GDM1 (cell line): Measurements from ENCODE around the gene GNA14.
"Not testable (repeated sequence)": the region's sequence is repeated elsewhere in the genome, so short reads cannot be mapped to it uniquely, and the experiment has no call there.

Experiments used
- DNase-seq: peaks from one replicate; lab custom pipeline; 2025; lab: John Stamatoyannopoulos, UW

Gene GNA14

DNA sequence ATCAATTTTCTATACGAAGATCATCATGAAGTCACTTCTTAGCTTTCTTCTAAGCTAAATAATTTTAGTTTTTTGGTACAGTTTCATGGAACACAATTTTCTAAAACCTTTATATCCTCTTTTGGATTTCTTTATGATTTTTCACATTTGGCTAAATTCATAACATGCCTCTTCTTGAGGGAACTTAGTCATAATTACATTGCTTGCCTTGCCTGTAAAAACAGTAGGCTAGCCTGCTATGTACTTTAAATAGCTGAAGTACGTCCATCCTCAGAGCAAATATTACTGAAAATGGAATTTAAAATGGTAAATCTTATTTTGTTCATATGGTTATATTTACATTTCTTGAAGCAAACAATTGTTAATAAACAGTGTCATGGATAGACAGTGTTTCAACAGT lies 245.8 kb downstream of the GNA14 start:
- DNase-seq, result no peak

DNA sequence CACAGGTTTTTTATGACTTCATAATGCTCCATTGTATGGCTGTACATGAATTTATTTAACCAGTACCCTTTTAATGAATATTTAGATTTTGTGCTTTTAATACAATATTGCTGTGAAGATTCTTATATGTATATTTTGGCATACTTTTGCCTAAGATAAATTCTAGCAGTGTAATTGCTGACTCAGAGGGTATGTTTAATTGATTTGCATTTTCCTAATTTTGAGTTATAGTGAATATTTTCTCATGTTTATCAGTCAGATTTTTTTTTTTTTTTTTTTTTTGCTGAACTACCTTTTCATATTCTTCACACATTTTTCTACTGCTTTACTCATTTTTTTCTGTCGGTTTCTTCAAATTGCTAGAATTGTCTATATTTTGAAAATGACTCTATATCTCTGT lies 248.2 kb downstream of the GNA14 start:
- DNase-seq, result no peak

DNA sequence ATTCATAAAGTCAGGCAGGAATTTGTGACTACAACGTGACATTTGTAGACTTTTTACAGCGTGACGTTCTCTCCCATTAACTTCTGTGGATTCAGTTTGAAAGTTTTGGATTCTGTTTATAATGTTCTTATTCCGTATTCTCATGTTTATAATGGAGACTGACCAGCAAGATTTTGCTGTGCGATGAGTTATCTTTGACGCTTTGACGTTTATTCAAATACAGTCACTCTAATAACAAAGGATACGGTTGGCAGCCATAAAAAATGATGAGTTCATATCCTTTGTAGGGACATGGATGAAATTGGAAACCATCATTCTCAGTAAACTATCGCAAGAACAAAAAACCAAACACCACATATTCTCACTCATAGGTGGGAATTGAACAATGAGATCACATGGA lies 249.5 kb downstream of the GNA14 start:
- DNase-seq, result not testable (repeated sequence)

DNA sequence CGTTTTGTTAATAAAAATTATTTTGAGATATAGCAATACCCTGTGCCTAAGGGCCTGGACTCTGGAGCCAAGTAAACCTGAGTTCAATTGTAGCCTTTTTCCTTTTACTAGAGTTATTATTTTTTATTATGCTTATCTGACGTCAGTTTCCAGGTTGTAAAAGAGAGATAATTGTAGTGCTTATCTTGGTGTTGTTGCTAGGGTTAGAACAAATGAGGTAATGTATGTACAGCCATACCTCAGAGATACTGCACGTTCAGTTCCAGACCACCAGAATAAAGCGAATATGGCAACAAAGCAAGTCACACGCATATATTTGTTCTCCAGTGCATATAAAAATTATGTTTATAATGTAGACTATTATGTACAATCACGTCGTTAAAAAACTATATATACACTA lies 255.8 kb downstream of the GNA14 start:
- DNase-seq, result no peak

DNA sequence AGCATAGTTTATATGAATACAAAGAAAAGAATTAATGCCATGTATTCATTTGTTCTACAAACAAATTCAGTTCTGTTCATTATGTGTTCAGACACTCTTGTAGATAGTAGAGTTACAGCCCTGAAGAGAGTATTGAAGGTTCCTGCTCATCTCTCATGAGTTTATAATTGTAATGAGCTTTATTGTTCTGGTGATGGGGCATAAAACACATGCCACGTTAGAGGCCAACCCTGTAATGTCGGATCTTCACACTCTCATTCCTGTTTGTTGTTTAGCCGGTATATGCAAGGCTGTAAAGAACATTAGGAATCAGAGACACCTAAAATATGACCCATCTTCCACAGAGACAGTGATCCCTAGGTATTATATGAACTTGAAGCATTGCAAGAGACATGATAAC lies 256.3 kb downstream of the GNA14 start:
- DNase-seq, result no peak

DNA sequence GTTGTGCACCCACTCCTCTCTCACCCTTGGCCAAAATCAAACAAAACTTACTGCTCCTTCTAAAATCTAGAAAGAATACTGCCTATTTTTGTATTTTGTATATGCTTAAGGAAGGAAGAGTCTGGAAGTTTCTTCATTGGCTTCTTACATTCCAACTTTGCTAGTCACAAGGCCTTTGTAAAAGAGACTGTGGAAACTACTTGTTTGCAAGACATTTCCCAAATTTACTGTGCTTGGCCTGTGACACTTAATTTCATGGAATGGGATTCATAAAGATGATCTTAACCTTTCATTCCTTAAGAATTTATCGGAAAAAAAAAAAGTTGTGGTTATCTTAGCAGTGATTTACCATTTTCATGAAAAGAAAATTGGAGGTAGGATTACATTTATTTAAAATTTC lies 261.9 kb downstream of the GNA14 start:
- DNase-seq, result no peak

DNA sequence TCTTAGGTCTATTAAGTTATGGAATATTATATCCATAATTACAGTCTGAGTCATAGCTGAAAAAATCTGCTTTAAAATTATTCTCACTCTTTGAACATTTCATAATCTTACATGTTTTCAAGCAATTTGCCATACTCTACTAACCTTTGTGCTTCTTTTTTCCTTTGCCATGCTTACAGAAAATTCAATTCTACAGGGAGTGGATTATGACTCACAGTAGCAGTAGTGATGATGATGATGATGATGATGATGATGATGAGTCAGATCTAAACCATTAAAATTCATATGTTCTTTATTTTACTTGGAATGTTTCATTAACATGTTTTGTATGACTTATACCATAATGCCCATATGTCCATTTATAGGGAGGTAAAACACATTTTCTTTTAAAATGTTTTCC lies 263.7 kb downstream of the GNA14 start:
- no peak for DNase-seq

DNA sequence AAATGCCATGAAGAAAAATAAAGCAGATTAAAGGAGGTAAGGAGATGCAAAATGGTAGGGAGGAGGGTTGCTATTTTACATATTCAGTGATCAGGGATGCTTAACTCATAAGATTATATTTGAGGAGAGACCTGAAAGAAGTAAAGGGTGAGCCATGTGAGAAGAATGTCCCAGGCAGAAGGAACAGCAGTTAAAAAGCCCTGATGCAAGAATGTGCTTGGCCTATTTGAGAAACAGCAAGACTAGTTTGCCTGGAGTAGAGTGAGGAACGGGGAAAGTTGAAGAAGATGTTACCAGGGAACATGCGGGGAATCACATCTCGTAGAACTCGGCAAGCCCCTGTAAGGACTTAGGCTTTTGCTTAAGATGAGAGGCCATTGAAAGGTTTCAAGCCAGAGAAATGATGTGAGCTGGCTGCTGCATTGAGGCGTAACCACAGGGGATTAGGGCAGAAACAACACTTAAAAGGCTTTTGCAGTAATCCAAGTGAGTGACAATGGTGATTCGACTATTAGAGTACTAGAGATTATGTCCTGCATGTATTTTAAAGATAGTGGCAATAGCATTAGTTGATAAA lies 272.1 kb downstream of the GNA14 start:
- no peak for DNase-seq

DNA sequence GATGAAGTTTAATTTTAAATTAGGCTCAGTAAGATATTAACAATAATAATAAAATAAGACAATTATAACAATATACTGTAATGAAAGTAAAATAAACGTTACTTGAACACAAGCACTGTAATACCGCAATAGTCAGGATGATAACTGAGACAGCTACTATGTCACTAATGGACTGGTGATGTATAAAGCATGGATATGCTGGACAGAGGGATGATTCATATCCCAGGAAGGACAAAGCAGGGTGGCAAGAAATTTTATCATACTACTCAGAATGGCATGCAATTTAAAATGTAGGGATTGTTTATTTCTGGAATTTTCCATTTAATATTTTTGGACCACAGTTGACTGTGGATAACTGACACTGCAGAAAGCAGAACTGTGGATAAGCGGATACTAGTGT lies 273.9 kb downstream of the GNA14 start:
- DNase-seq, result no peak
